Measurements from ENCODE around the gene CRACR2A. TPM values are rescaled to one million over a fixed set of nuclear protein-coding genes. Genes with fewer than 3 reads are reported as not detected.

The CRACR2A gene
- total and polyA plus RNA-seq, 9 of the 15 experiments (the other 6 are each of a cell fraction or from before 2014, with no cell fraction given), result 2.1 to 15.1 (median 10.4) TPM

- H3K9me3 ChIP-seq (replicated peaks; ENCODE audit: control insufficient read depth, insufficient read depth, low read depth, low read length), result no peaks in the 10 kb centered on the region
- 0% methylated on average over 9 of the region's 13 CpGs for WGBS (ENCODE audit: insufficient coverage, low coverage, missing lambda C conversion rate)
- FAIRE-seq (no peak), ATAC-seq (no peak), DNase-seq (ENCODE audit: extremely low read depth in 1 of 4, low spot score in 3 of 4) (no peak)
- H3K27me3 ChIP-seq (ENCODE audit: control insufficient read depth in 2 of 2, insufficient read depth in 2 of 2, low read length in 2 of 2), result peaks cover 3 to 8% of the 10 kb centered on the region in 2 experiments; a peak in 3 of 5 replicates
- H3K4me2 ChIP-seq (ENCODE audit: insufficient read depth, low read length), result no peak overlapping the region
- no peak overlapping the region for H3K27ac ChIP-seq (ENCODE audit: extremely low read depth, low read depth, low read length)
- peaks cover 4 to 7% of the 10 kb centered on the region in 2 experiments; a peak in 3 of 5 replicates for H3K4me1 ChIP-seq (replicated peaks in 1 of 2; ENCODE audit: control insufficient read depth in 2 of 2, insufficient read depth in 2 of 2, low read length in 2 of 2)
- no peaks in the 10 kb centered on the region for H3K9me1 ChIP-seq (ENCODE audit: control insufficient read depth, insufficient read depth, low read length)
- H3K79me2 ChIP-seq (ENCODE audit: control insufficient read depth, insufficient read depth, low read length), result no peaks in the 10 kb centered on the region
- TF ChIP-seq SAP30 (IDR thresholded peaks at IDR 0.05; ENCODE audit: borderline replicate concordance, insufficient read depth, low read depth, low read length, poor library complexity, severe bottlenecking) (no peak), MTA3 (IDR thresholded peaks at IDR 0.05; ENCODE audit: borderline replicate concordance) (no peak), ZSCAN29 (IDR thresholded peaks at IDR 0.05) (no peak), ZNF23 (CRISPR knock-in tag; IDR thresholded peaks at IDR 0.05) (no peak), ZNF695 (CRISPR knock-in tag; IDR thresholded peaks at IDR 0.05) (no peak), RBBP5 (IDR thresholded peaks at IDR 0.05; ENCODE audit: borderline replicate concordance, insufficient read depth, low read length, poor library complexity, severe bottlenecking) (no peak), SMARCA4 (IDR thresholded peaks at IDR 0.05) (no peak), MAZ (CRISPR knock-in tag; conservative IDR thresholded peaks at IDR 0.05 in 1 of 2, IDR thresholded peaks at IDR 0.05 in 1 of 2) (no peak), MTA1 (IDR thresholded peaks at IDR 0.05; ENCODE audit: borderline replicate concordance) (no peak)
- TF ChIP-seq, protein P1, sequence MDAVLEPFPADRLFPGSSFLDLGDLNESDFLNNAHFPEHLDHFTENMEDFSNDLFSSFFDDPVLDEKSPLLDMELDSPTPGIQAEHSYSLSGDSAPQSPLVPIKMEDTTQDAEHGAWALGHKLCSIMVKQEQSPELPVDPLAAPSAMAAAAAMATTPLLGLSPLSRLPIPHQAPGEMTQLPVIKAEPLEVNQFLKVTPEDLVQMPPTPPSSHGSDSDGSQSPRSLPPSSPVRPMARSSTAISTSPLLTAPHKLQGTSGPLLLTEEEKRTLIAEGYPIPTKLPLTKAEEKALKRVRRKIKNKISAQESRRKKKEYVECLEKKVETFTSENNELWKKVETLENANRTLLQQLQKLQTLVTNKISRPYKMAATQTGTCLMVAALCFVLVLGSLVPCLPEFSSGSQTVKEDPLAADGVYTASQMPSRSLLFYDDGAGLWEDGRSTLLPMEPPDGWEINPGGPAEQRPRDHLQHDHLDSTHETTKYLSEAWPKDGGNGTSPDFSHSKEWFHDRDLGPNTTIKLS (IDR thresholded peaks at IDR 0.05; ENCODE audit: borderline replicate concordance, low read depth), result no peak
- H4K20me1 ChIP-seq (replicated peaks; ENCODE audit: control insufficient read depth, insufficient read depth, low read length), result no peaks in the 10 kb centered on the region
- in situ Hi-C loops (cut with MboI), result no loop called here
- intact Hi-C loops (cut with micrococcal nuclease), result no loop called here
- H3K36me3 ChIP-seq (ENCODE audit: control insufficient read depth, insufficient read depth, low read length), result no peaks in the 10 kb centered on the region
- no TSS peak for BruUV-seq (replicated peaks)
- H2AFZ ChIP-seq (ENCODE audit: low read depth, low read length), result no peak overlapping the region
- CTCF ChIA-PET (ENCODE audit: low intra/inter-chr PET ratio), result no interaction called here
- H3K4me3 ChIP-seq, result no peak overlapping the region
- no peak overlapping the region for H3K9ac ChIP-seq (ENCODE audit: insufficient read depth in 1 of 2, low read depth in 2 of 2, low read length in 2 of 2)
- POLR2A ChIA-PET, result interaction anchor here (0.6 kb wide), 1 partner anchor 26 kb away, joined by 3 read pairs; no protein-coding TSS in a partner anchor
Observed at GRCh38 chr12:3604748-3605586, 147.9 kb downstream of the CRACR2A start.

Measured in K562 (cell line).